Activated CD8-positive, alpha-beta memory T cell treated with anti-CD3 and anti-CD28 coated beads, Interleukin-2, amount 50 U/mL, for 1 hour (primary cell): ENCODE results near the gene PPM1E.

Experiments used
- DNase-seq: peaks from one replicate; pipeline ENCODE4 v3.0.0-alpha.2; 2020; ENCODE audit errors: extremely low read depth

The PPM1E gene

DNA sequence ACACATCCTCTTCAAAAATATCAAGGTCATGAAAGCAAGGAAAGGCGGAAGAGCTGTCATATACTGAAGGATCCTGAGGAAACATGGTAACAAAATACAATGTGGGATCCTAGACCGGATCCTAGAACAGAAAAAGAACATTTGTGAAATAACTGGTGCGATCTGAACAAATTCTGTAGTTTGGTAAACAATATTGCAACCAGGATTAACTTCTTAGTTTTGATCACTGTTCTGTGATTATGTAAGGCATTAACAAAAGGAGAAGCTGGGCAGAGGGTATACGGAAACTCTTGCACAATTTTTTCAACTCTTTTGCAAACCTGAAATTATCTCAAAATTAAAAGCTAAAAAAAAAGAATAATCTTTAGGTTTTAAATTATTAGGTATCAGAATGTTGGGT, 241.3 kb downstream of the PPM1E start:
- no peak for DNase-seq

DNA sequence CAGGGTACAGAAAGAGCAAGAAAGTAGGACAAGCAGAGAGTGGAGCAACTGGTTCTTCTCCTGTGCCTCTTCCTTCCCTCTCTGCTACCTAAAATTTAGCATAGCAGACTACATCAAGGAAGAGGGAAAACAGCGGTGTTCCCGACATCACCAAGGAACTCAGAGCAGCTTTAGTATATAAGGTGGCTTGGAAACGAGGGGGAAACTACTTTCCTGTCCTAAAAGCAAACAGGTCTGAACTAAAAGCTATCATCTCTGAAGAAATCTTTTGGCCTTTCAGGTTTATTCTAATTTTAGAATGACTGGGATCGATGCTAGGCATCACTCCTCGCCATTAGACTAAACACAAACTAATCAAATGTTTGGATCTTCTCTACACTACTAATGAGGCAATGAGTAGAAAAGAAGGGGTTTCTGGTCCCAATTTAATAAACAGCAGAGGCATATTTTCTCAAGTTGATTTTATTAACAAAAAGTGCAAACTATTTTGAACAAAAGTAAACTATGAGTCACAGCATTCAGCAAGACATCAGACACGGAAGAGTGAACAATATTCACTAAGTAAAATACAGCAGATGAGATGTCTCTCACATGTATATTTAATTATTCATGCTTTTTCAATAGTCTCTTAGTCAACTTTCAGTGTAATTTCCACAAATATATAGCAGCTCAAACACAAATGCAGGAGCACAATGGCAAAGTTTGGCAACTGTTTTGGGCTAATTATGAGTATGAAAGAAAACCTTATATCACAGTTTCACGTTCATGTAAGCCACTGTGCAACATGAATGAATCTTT, 242.3 kb downstream of the PPM1E start:
- no peak for DNase-seq

DNA sequence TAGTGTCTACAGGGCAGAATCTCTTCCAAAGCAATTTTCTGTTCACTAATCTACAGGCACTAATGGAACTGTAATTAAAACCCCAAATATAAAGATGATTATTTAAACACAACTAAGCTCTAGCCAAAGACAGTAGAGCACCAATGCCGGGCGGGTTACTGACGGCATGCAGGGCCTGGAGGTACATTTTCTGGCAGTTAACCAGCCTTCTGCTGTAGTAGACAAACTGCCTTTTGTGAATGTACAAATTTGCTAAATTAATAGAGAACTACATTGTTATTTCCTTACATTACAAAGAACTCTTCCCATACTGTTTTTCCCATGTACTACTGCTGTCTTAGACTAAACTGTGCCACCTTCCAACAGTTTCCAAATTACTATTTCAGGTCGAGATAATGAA, 243.2 kb downstream of the PPM1E start:
- no peak for DNase-seq

DNA sequence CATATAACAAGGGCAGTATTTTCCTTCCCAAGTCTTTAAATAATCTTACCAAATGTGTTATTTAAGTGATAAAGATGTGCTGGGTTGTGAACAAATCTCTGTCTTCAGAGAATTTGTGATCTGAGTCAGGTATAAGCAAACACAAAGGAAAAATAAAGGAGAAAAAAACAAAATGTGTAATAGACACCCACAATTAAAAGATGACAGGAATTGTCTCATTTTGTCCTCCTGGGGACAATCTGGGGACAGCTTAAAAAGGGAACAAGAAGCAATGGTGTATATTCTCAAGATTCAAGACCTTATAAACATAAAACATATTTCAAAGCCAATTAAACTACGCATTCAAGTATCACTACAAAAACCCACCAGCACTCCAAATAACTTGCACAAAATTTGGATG, 243.8 kb downstream of the PPM1E start:
- DNase-seq = no peak

DNA sequence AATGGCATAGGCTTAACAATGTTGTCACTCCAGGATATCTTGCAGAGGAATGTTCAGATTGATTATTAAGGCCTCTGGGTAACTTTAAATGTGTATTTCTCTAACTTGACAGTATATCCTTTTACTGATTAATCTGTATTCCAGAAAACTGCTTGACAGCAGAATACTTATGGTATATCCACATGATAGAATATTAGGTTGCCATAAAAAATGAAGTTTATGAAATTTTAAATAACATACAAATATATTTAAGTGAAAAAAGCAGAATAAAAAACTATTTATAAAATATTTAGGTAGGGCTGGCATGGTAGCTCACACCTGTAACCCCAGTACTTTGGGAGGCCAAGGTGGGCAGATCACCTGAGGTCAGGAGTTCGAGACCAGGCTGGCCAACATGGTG, 244.4 kb downstream of the PPM1E start:
- DNase-seq = no peak

DNA sequence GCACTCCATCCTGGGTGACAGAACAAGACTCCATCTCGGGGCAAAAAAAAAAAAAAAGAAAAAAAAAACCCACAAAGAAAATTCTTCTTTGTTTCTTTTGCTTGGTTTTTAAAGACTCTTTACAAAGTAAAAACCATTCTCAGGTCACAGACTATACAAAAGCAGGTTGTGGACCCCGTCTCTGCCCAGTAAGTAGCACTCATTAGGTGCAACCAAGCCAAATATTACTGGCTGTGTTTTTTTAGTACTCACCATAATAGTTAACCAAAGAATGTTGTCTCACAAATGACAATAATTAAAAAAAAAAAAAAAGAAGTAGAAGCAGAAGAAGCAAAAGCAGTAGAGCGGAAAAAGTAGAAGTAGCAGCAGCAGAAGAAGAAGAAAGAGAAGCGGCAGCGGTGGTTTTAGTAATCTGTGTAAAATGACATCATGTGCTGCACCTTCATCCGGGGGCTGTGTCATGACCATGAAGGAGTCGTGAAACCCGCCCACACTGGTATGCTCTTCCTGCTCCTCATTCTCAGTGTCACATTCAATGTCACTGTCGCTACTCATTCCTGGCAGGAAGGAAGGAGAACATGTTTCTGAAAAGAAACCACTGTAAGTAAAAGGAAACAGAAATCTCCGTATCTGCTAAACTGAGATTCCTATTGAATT, 245.6 kb downstream of the PPM1E start:
- DNase-seq = peak; percentile 58

DNA sequence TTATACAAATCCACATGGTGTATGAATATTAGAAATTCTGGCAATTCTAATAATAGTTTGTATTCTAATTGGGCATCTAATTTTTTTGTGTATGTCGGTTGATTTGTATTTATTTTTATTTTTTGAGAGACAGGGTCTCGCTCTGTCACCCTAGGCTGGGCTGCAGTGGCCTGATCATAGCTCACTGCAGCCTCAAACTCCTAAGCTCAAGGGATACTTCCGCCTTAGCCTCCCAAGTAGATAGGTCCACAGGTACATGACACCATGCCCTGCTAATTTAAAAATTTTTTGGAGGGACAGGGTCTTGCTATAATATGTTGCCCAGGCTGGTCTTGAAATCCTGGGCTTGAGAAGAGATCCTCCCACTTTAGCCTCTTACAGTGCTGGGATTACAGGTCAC, 246.5 kb downstream of the PPM1E start:
- DNase-seq = no peak

DNA sequence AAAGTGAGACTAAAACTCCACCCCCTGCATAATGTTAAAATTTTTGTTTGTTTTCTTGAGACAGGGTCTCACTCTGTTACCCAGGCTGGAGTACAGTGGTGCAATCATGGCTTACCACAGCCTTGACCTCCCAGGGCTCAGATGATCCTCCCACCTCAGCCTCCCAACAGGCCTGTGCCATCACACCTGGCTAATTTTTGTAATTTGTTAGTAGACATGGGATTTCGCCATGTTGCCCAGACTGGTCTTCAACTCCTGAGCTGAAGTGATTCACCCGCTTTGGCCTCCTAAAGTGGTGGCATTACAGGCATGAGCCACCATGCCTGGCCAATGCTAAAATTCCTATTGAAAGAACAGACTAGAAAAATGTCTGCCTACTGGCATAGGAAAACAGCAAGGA, 247.2 kb downstream of the PPM1E start:
- no peak for DNase-seq

DNA sequence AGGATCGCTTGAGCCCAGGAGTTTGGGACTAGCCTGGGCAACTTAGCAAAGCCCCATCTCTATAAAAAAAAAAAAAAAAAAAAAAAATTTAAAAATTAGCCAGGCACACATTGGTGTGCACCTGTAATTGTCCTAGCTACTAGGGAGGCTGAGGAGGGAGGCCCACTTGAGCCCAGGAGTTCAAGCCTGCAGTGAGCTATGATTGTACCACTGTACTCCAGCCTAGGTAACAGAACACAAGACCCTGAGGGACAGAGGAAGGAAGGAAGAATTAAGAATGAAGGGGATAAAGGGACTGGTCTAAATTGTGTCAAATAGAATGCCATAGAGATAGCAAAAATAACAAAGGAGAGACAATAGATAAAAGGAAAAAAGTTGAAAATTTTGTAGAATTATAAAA, 248.2 kb downstream of the PPM1E start:
- no peak for DNase-seq

DNA sequence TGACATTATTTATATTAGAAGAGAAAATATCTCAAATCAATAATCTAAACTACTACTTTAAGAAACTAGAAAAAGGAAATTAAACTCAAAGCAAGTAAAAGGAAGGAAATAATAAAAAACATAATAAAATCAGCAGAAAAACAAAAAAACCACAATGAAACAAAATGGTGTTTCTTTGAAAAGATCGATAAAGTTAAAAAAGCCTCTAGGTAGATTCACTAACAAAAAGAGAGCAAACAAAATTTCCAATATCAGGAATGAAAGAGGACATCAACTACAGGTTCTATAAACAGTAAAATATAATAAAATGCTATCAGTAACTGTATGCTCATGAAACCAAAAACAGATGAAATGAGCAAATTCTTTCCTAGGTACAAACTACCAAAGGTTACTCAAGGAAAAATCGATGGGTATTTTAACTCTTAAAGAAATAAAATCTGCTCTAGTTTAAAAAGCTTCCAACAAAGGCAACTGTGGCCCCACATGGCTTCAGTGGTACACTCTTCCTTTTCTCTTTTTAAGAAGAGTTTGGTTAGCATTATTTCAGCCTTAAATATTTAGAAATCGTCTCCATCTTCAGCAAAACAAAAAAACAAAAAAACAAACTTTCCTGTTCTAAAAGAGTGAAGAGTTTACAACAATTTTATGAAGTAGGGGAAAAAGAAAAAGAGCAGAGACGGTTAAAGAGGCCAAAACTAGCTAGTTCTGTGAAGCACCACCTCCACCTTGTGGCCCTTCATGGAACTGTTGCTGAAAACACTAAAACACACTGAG, 248.9 kb downstream of the PPM1E start:
- peak; percentile 14 for DNase-seq

DNA sequence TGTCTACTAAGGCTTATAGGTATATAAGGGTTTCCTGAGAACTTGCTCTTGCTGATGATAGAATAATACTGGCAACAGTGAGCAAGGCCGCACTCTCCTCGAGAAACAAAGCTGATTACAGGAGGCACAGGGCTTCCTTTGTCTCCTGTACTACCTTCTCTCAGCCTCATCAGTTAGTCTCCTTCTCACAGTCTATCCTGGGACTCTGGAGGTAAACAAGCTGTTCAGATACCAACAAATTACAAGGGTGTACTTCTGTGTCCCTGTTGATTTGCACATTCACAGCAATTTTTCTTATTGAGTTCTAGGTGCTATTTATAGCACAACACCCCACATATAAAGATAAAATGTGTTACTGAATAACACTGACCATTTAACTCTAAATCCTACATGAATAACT, 252.3 kb downstream of the PPM1E start:
- DNase-seq = no peak

DNA sequence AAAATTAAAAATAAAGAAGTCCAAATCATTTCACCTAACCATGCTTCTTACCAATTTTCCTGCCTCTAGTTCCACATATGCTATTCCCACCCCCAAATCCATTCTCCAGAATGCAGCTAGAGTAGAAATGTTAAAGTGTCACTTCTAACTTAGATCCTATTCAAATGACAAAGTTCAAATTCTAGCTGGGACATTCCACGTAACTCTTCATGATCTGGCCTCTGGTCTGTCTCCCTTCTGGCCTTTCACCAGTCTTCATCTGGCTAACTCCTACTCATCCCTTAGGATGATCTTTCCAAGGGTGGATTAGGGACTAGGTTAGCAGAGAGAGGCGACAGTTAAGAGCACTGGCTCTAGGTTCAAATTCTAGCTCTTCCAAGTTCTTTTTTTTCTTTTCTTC, 253.1 kb downstream of the PPM1E start:
- DNase-seq = no peak

DNA sequence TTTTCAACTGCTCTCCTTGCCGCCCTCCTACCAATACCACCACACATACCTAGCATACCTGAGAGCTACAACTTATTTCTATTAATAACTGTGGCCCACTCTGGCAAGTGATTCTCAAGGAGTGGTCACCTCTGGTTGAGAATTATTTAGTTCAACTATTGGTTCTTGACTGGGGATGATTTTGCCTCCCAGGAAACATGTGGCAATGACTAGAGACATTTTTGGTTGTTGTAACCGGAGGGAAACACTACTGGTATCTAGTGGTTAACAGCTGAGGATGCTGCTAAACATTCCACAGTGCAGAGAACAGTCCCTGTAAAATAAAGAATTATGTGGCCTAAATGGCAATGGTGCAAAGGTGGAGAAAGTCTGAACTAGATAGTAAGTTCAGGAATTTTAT, 254.4 kb downstream of the PPM1E start:
- no peak for DNase-seq

DNA sequence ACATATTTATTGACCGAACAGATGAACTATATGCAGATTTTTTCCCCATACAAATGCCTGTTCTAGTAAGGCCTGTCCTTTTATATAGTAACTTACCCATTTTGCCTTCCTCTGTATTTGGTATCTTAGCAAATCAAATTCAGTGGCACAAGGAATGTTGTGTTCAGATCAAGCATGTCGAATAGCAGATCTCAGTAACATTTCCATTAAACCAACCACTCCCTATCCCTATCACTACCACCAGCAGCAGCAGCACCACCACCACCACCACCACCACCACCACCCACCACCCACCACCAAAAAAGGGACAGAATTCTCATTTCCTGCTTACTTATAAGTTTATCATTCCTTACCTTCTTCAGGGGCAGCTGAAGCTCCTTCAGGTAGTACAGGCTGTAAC, 256.3 kb downstream of the PPM1E start:
- DNase-seq = no peak

DNA sequence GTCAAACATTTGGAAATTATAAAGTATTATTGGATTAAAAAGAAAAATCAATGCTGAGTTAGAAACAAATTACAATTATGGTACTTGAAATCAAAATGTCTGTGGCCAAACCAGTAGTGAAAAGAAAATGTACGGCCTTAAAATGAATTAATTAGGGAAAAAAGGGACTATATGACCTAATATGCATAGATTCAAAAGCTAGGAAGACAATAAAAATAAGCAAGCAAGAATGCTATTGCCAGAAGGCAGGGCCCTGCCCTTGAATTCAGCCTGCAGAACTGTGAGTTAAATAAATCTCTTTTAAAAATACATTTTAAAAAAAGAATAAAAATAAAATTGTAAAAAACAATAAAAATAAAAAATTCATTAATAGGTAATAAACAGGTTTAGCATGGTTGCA, 262.4 kb downstream of the PPM1E start:
- DNase-seq = no peak

DNA sequence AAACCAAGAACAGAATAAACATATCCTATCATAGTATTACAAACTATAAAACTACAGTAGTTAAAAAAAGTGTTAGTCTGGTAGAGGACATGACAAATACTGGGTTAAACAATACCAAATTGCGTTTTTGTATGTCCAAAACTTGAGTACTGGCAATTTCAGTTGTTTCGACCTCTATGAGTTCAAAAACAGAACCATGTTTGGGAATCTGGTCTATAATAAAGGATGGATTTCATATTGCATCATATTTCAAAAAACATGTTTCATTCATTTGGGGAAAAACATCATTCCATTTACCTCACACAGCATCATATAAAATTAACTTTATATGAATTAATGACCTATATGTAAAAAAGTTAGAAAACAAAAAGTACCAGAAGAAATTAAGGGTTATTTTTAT, 269.3 kb downstream of the PPM1E start:
- DNase-seq = no peak

DNA sequence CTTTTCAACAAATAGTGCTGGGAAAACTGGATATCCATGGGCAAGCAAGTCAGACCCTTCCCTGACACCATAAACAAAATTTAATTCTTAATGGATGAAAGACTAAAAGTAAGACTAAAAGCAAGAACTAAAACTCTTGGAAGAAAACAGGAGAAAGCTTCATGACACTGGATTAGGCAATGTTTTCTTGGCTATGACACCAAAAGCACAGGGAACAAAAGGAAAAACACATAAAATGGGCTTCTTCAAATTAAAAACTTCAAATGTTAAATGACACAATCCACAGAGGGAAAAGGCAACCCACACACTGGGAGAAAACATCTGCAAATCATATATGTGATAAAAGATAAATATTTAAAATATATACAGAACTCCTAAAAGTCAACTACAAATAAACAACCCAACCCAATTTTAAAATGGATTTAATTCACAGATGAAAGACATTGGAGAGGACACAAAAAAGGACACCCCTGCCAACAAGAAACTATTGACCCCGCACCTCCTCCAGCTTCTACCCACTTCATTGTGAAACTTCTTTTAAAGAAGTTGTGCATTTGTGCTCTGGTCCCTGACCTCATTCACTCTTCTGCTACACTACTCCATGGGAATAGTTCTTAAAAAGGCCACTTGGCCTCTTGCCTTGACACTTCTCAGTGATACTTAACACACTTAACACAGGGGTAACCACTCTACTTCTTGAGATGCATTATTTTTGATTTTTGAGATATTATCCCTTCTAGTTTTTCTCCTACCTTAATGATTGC, 270.7 kb downstream of the PPM1E start:
- no peak for DNase-seq

DNA sequence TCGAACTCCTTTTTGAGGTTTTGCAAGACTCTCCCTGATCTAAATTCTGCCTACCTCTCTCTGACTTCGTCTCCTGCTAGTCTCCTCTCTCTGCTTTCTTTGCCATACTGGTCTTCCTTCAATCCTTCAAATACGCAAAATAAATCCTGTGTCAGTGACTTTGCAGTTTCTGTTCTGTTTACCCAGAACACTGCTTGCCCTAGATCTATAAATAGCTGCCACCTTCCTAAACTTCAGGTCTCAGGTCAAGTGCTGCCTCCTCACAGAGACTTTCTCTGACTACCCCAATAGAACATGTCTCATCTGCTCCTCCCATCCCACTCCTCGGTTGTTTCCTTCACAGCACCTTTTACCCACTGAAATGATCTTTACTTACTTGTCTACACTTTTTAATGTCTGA, 272.1 kb downstream of the PPM1E start:
- DNase-seq = no peak

DNA sequence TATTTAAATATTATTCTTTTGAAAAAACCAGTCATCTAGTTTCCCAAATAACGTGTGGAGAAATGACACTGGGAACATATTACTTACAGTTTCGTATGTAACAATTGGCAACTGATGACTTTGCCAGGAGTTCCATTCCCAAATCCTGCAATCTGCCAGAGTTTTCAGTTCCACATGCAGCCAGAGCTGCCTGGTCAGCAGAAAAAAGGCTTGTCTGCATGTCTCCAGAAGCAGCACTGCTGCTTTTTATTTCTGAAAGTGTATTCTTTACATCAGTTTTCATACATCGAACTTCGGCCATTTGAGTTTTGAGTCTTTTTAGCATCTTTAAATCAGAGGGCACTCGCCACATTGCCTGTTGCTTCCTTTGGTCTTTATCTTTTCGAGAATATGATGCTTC, 272.7 kb downstream of the PPM1E start:
- no peak for DNase-seq

DNA sequence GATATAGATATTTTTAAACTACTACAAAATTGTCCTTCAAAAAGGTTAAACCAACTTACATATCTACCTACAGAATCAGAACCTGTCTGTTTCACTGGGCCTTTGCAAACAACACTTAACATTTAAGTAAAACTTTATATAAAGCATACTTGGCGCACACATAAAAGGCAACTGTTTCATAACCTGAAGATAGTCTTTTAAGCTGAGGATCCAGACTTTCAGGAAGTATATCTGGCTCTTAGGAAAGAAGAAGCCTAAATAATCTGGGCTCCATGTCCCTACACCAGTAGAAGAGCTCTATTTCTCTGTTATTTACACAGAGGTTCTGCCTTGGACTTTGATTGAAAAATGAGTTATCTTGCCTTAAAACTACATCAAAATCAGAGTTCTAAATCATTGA, 275.2 kb downstream of the PPM1E start:
- DNase-seq = no peak
